HG02678 (cell line): Measurements from ENCODE around the gene USP22.

Source experiments
- ATAC-seq: cut with Tn5 transposase; IDR thresholded peaks from one replicate; pipeline ENCODE4 v1.9.1; 2021; ENCODE audit warnings: mild to moderate bottlenecking, moderate library complexity; ENCODE audit not compliant: unreplicated experiment

The USP22 gene

GRCh38 chr17:21002309-21003006, 40.4 kb downstream of the USP22 start:
- ATAC-seq = no peak

DNA sequence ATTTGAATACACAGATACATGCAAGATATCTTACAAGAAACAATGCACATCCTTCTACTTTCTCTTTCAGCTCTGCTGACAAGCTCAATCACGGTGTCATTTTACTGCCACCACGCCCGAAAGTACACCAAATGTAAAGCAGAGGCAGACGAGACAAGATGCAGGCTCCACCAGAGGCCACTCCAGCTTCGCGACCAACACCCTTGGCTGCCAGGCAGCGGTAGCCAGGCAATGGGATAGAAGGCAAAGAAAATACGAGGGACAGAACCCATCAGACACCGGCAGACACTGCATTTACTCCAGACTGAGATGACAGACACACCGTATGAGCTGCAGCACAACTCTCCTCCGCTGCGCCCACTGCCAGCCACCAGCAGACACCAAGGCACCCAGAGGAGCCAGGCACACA, 41.0 kb downstream of the USP22 start:
- ATAC-seq = no peak

DNA sequence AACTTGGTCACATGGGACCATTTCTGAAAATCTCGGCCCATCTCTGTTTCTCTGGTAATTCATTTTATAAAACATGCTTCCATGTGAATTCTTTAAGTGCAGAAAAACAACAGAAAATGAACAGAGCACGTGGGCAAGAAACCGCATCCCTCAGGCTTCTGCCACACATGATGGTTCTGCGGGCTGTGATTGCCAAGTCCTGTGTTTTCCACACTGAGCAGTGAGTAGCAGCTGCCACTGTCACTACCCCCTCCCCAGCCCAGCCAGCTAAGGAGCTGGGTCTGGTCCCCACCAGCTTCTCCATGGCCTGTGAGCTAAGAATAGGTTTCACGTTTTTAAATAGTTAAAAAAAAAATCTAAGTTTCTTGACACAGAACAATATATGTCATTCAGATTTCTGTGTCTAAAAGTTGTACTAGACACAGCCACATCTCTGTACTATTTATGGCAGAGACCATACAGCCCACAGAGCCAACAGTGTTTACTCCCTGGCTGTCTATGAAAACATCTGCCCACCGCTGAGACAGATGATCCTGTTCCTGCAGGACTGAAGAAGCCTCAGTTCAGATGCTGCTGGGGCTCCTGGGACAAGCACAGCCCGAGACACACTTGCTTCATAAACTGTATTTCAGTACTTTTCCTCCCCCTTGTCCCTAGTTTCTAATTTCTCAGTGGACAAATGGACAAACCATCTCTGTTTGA, 41.5 kb downstream of the USP22 start:
- ATAC-seq = no peak

DNA sequence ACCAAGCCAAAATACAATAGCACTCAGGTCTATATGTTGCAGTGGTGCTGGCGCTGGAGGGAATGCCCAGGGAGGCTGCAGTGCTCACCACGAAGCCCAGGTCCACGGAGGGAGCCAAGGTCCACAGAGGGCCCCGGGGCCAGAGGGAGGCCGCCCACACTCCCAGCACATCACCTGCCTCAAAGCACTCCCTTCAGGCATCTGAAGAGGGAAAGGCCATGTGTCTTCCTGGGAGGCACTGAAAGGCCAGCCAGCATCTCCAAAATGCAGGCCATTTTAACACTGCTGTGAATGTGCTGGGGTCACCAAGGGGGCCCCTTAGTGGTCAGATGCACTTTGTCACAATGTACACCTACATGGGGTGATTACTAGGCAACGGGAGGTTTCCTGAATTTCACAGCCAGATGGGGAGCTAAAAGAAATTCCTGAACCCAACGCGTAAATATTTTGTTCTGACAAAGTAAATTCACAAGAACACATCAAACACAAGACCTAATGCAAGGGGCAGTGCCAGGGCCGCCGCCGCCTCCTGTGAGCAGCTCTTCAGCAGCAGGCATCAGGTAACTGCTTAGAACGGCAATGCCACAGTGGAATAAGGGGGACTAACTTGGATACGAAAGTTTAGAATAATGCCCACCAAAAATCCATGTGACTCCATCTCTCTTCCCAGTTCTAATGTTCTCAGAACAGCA, 42.8 kb downstream of the USP22 start:
- no peak for ATAC-seq

GRCh38 chr17:20999044-20999573, 43.7 kb downstream of the USP22 start:
- ATAC-seq = no peak

DNA sequence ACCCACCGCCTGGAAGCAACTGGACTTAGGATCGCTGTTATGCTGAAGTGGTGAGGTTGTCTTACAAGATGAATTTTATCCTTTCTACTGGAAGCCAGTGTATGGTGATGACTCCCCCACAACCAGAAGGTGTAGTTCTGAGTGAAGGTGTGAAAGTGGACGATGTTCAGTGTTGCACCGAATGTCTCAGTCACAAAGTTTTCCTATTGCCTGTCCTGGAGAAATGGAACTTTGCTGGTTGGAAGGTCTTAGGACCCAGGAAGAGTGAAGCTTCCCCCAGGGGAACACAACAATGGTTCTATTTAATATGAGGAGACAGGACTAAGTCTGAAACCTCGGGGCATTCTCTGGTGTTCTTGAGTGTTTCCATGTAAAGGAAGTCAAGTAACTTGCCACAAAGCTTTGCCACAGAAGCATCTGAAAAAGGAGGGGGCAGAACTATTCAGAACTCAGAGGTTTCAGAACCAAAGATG, 44.2 kb downstream of the USP22 start:
- no peak for ATAC-seq

DNA sequence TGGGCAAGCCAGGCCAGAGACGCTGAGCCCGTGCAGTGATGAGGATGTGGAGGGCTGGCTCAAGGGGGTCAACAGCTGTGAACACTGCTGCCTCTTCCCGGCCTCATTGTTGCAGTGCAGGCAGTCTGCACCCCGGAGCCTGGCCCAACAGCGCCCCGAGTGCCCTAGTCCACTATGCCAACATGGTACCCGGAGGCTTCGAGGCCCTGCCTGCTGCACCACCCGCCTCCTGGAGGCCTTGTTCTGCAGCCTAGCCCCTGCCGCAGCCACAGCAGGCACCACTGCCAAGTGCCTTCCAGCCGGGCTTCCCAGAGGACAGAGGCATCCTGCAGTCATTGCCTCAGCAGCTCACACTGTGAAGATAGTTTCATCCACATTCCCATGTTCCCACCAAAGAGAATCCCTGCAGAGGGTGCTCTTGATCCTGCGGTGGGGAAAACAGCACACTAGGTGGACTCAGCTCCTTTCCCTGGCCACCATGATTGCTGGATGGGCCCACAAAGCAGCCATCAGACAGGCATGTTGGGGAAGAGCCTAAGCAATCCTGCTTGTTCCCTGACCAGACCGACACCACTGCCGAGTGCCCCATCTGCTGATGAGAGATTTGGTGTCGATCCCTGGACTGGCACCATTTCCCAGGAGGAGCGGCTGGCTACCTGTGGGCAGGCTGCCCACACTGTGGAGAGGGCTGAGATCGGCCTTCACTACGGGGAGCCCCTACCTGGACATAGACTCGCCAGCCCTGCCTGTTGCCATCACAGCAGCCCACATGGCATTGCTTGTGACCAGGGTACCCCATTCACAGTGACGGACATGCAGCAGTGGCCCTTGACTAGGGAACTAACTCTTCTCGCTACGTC, 44.9 kb downstream of the USP22 start:
- ATAC-seq = no peak

DNA sequence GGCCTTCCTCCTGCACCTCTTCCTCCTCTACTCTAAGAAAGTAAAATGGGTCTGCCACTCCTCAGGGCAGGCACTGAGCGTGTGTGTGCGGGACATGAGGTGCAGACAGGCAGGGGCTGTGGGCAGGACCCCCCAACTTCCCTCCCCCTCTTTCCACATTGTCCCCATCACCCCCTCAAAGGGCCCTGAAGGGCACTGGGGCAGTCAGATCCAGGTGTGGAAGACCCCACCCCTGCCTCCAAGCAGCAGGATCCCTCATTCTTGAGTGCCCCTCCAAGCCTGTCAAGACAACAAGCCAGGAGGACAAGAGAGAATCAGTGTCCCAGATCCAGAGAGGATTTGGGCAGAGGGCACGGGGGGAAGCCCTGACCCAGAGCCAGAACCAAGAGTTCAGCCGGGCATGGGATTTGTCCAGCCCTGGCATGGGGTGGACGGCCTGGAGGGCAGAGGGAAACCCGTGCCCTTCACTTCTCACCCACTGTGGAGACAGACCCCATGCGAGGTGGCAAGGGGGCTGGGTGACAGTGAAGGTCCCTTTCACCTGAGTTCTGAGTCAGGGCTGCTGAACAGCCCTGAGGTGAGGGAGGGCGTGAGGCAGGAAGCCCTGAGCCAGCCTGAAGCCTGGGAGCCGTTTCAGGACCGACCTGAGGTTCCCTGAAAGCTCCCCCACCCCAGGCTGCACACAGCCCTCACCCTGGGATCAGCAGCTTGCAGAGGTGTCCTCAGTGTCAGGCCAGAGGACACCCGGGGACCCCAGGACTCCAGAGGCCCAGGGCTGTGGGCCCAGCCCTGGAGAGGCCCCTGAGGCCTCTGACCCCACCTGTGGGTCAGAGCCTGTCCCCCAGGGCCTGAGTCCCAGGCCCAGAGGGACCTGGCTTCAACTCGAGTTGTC, 45.8 kb downstream of the USP22 start:
- no peak for ATAC-seq

- no peak for ATAC-seq
These were observed 46.7 kb downstream of the USP22 start for GRCh38 chr17:20995873-20996723.

GRCh38 chr17:20995164-20995872, 47.5 kb downstream of the USP22 start:
- ATAC-seq = no peak

- ATAC-seq = no peak
These were observed 48.0 kb downstream of the USP22 start for GRCh38 chr17:20994779-20995149.

GRCh38 chr17:20993863-20994778, 48.7 kb downstream of the USP22 start:
- no peak for ATAC-seq

- ATAC-seq = no peak
These were observed 49.6 kb downstream of the USP22 start for GRCh38 chr17:20992987-20993862.

- no peak for ATAC-seq
These were observed 50.4 kb downstream of the USP22 start for GRCh38 chr17:20992416-20992815.

GRCh38 chr17:20991276-20992037, 51.4 kb downstream of the USP22 start:
- ATAC-seq = no peak
